Neural cell (in vitro differentiated cells): ENCODE results near the gene UQCRC1. TPM values are rescaled to one million over a fixed set of nuclear protein-coding genes. Genes with fewer than 3 reads are reported as not detected.

Experiments
- H2AFZ ChIP-seq: fragments of 200-600, 300-800 bp; sonication (generic), shearing (Covaris generic); 2 replicates; pipeline ENCODE4 v1.6.0; 2014; ENCODE audit warnings: low read depth, mild to moderate bottlenecking, antibody characterized with exemption, low read length, moderate library complexity
- H3F3A ChIP-seq: fragments of 200-600 bp; shearing (Covaris generic); 2 replicates; pipeline ENCODE4 v1.6.1; 2016; ENCODE audit warnings: mild to moderate bottlenecking, moderate library complexity, mixed read lengths, antibody characterized with exemption, low read length; ENCODE audit not compliant: insufficient read depth, poor library complexity, severe bottlenecking
- H3K27ac ChIP-seq: fragments of 200-600, 300-800 bp; sonication (generic), shearing (Covaris generic); 2 replicates; pipeline ENCODE4 v1.5.1; 2014; ENCODE audit warnings: mild to moderate bottlenecking, low read length, moderate library complexity
- H3K27me3 ChIP-seq: fragments of 300-800, 200-600 bp; sonication (generic), shearing (Covaris generic); 2 replicates; pipeline ENCODE4 v1.6.0; 2014; ENCODE audit warnings: mild to moderate bottlenecking, low read depth, low read length, moderate library complexity; ENCODE audit not compliant: insufficient read depth
- H3K36me3 ChIP-seq: fragments of 300-800, 200-600 bp; sonication (generic), shearing (Covaris generic); 2 replicates; pipeline ENCODE4 v1.5.1; 2014; ENCODE audit warnings: mild to moderate bottlenecking, antibody characterized with exemption, low read length, moderate library complexity; ENCODE audit not compliant: insufficient read depth
- H3K4me2 ChIP-seq: fragments of 300-800, 200-600 bp; sonication (generic), shearing (Covaris generic); 2 replicates; pipeline ENCODE4 v1.6.0; 2014; ENCODE audit warnings: mild to moderate bottlenecking, low read length
- H3K4me3 ChIP-seq: fragments of 300-800, 200-600 bp; sonication (generic), shearing (Covaris generic); 2 replicates; pipeline ENCODE4 v1.5.1; 2014; ENCODE audit warnings: mild to moderate bottlenecking, low read length, moderate library complexity
- H3K79me2 ChIP-seq: fragments of 200-600 bp; shearing (Covaris generic); replicated peaks from 2 replicates; pipeline ENCODE4 v1.6.0; 2014; ENCODE audit warnings: mild to moderate bottlenecking, low read length, moderate library complexity; ENCODE audit not compliant: insufficient read depth
- H3K9ac ChIP-seq: fragments of 300-800, 200-600 bp; sonication (generic), shearing (Covaris generic); 2 replicates; pipeline ENCODE4 v1.6.1; 2016; ENCODE audit warnings: mild to moderate bottlenecking, low read length, mixed read lengths
- H3K9me2 ChIP-seq: fragments of 200-600 bp; shearing (Covaris generic); 2 replicates; pipeline ENCODE4 v1.6.1; 2016; ENCODE audit warnings: mild to moderate bottlenecking, low read length, mixed read lengths; ENCODE audit not compliant: insufficient read depth
- H3K9me3 ChIP-seq: fragments of 200-600, 300-800 bp; sonication (generic), shearing (Covaris generic); 2 replicates; pipeline ENCODE4 v1.6.1; 2016; ENCODE audit warnings: mild to moderate bottlenecking, mixed run types, low read length, moderate library complexity, mixed read lengths
- H4K20me1 ChIP-seq: fragments of 200-600 bp; shearing (Covaris generic); 2 replicates; pipeline ENCODE4 v1.6.1; 2016; ENCODE audit warnings: mild to moderate bottlenecking, mixed run types; ENCODE audit not compliant: insufficient read depth
- CTCF ChIP-seq: fragments of 450-650 bp; IDR thresholded peaks from 2 replicates; pipeline ENCODE4 v1.5.1; 2014; ENCODE audit warnings: antibody characterized with exemption, mild to moderate bottlenecking, moderate library complexity; ENCODE audit not compliant: poor library complexity, severe bottlenecking
- EP300 ChIP-seq: fragments of 450-650 bp; conservative IDR thresholded peaks from 2 replicates; pipeline ENCODE4 v1.6.1; 2014; ENCODE audit warnings: antibody characterized with exemption, mild to moderate bottlenecking, moderate library complexity; ENCODE audit not compliant: poor library complexity, severe bottlenecking
- EZH2 ChIP-seq: fragments of 200-600, 300-800 bp; shearing (Covaris generic), sonication (generic); IDR thresholded peaks from 2 replicates; pipeline ENCODE4 v1.6.1; 2014; ENCODE audit warnings: antibody characterized with exemption, low read length, borderline replicate concordance, mild to moderate bottlenecking; ENCODE audit not compliant: insufficient read depth, poor library complexity, severe bottlenecking
- MXI1 ChIP-seq: fragments of 450-650 bp; conservative IDR thresholded peaks from 2 replicates; pipeline ENCODE4 v1.6.1; 2014; ENCODE audit warnings: antibody characterized with exemption, mild to moderate bottlenecking; ENCODE audit not compliant: poor library complexity, severe bottlenecking
- POLR2AphosphoS5 ChIP-seq: IDR thresholded peaks from 2 replicates; pipeline ENCODE4 v1.6.1; 2012
- RAD21 ChIP-seq: fragments of 450-650 bp; conservative IDR thresholded peaks from 2 replicates; pipeline ENCODE4 v1.6.1; 2014; ENCODE audit warnings: antibody characterized with exemption, mild to moderate bottlenecking, moderate library complexity
- REST ChIP-seq: IDR thresholded peaks from 2 replicates; pipeline ENCODE4 v1.6.1; 2012; ENCODE audit warnings: borderline replicate concordance
- SMC3 ChIP-seq: fragments of 450-650 bp; conservative IDR thresholded peaks from 2 replicates; pipeline ENCODE4 v1.6.1; 2014; ENCODE audit warnings: antibody characterized with exemption, mild to moderate bottlenecking, moderate library complexity; ENCODE audit not compliant: poor library complexity
- TAF1 ChIP-seq: IDR thresholded peaks from 2 replicates; pipeline ENCODE4 v1.6.1; 2012; ENCODE audit warnings: low read depth
- polyA minus RNA-seq: library from RNA; depleted of rRNA, polyadenylated mRNA; stranded (reverse); fragments of >200 nt; gene quantifications from 2 replicates; pipeline ENCODE4 v1.2.3, GENCODE V29; 2014
- polyA plus RNA-seq: library from polyadenylated mRNA; depleted of rRNA; stranded (reverse); fragments of >200 nt; gene quantifications from 2 replicates; pipeline ENCODE4 v1.2.3, GENCODE V29; 2014

UQCRC1 gene
- 267 and 333 TPM in 2 replicates for polyA plus RNA-seq
- 166 and 240 TPM in 2 replicates for polyA minus RNA-seq

GRCh38 chr3:48609088-48610005, at the start of gene UQCRC1:
TSS of gene UQCRC1 (minus strand) at chr3:48609646. CDS start at chr3:48609620, 26 bp downstream.
- Histone ChIP-seq H3K9ac (peak within 1 kb of the TSS; percentile 96), H4K20me1 (no peaks in the 10 kb centered on the region), H3K9me3 (no peaks in the 10 kb centered on the region), H3K4me3 (peak within 1 kb of the TSS; percentile 81), H3K9me2 (no peaks in the 10 kb centered on the region), H3K4me2 (peak within 1 kb of the TSS; percentile 76), H3K27me3 (no peaks in the 10 kb centered on the region), H2AFZ (peak within 1 kb of the TSS; percentile 99), H3F3A (no peaks in the 10 kb centered on the region), H3K36me3 (no peaks in the 10 kb centered on the region), H3K79me2 (peaks cover 20% of the 10 kb centered on the region), H3K27ac (peak within 1 kb of the TSS; percentile 87)
- TF ChIP-seq EP300, result peak; percentile 37
- TF ChIP-seq TAF1, result peak; percentile 88
- peak; percentile 80 for TF ChIP-seq MXI1
- peak; percentile 93 for TF ChIP-seq REST
- TF ChIP-seq EZH2, result no peak
- peak; percentile 83 for TF ChIP-seq SMC3
- TF ChIP-seq POLR2AphosphoS5, result peak; percentile 97
- peak; percentile 67 for TF ChIP-seq RAD21
- peak; percentile 96 for TF ChIP-seq CTCF

- Histone ChIP-seq H3K27ac (no peak overlapping the region), H3K9ac (no peak overlapping the region), H3K4me3 (peak overlapping the region; percentile 73), H4K20me1 (peaks cover 8% of the 10 kb centered on the region), H3K4me2 (no peak overlapping the region), H3K9me3 (peaks cover 37% of the 10 kb centered on the region), H3K79me2 (peaks cover 31% of the 10 kb centered on the region), H3K36me3 (peaks cover 53% of the 10 kb centered on the region), H3K27me3 (no peaks in the 10 kb centered on the region), H3K9me2 (no peaks in the 10 kb centered on the region), H2AFZ (no peak overlapping the region), H3F3A (no peaks in the 10 kb centered on the region)
- TF ChIP-seq SMC3 (no peak), RAD21 (no peak), EP300 (no peak), EZH2 (no peak), POLR2AphosphoS5 (no peak), TAF1 (no peak), MXI1 (no peak), CTCF (no peak), REST (no peak)
These were observed 47.4 kb upstream of the UQCRC1 start for GRCh38 chr3:48656841-48657281.
